Measurements from ENCODE around the gene NEK5.
"Not testable (repeated sequence)": the region's sequence is repeated elsewhere in the genome, so short reads cannot be mapped to it uniquely, and the experiment has no call there.

NEK5 gene

DNA sequence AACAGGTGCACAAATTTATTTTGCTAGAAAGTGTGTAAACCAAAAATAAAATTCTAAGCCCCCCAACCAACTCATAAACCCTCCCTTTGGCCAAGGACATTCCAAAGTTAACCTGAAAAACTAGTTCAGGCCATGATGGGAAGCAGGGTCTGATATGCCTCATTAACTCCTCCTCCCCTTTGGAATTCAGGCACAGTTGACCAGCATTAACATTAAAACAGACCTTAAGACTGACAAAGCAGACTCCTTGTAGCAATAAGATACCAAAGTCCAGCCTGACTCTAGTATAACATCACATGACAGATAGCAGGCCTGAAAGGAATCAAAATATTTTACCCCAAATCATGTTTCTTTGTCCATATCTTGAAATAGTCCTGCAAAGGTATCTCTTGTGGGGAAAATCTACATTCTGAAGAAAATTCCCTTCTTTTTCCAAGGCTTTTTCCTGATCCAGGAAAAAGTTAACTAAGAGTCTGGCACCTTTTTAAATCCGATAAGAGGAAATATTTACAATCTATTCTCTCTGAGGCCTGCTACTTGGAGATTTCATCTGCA lies 19.7 kb downstream of the NEK5 start:
- H3K27me3 ChIP-seq (ENCODE audit: insufficient read depth, low read length, poor library complexity), result peaks cover 12% of the 10 kb centered on the region
- no peak overlapping the region for H3K4me2 ChIP-seq (ENCODE audit: insufficient read depth, low read length)
- no peak overlapping the region for H3K4me3 ChIP-seq (ENCODE audit: low read depth in 1 of 2, low read length in 2 of 2)
- no peaks in the 10 kb centered on the region for H4K20me1 ChIP-seq (ENCODE audit: insufficient read depth, low read length)
- no peak overlapping the region for H3K27ac ChIP-seq (ENCODE audit: low read length)
- no peaks in the 10 kb centered on the region for H3K36me3 ChIP-seq (ENCODE audit: insufficient read depth, low read length)
- DNase-seq, result no peak
- H3K79me2 ChIP-seq (ENCODE audit: insufficient read depth, low read length), result no peaks in the 10 kb centered on the region
- no peak overlapping the region for H3K9ac ChIP-seq (ENCODE audit: low read depth, low read length)
- H3K4me1 ChIP-seq (ENCODE audit: insufficient read depth, low read length), result no peaks in the 10 kb centered on the region
- no peak overlapping the region for H2AFZ ChIP-seq (ENCODE audit: low read depth, low read length)
- H3K9me3 ChIP-seq (ENCODE audit: insufficient read depth, low read length, severe bottlenecking), result no peaks in the 10 kb centered on the region
- no peak for ATAC-seq (ENCODE audit: insufficient read depth, low read depth)
- TF ChIP-seq EZH2 (IDR thresholded peaks at IDR 0.05; ENCODE audit: borderline replicate concordance, low read depth, low read length, severe bottlenecking), result no peak
- TF ChIP-seq, protein P1, sequence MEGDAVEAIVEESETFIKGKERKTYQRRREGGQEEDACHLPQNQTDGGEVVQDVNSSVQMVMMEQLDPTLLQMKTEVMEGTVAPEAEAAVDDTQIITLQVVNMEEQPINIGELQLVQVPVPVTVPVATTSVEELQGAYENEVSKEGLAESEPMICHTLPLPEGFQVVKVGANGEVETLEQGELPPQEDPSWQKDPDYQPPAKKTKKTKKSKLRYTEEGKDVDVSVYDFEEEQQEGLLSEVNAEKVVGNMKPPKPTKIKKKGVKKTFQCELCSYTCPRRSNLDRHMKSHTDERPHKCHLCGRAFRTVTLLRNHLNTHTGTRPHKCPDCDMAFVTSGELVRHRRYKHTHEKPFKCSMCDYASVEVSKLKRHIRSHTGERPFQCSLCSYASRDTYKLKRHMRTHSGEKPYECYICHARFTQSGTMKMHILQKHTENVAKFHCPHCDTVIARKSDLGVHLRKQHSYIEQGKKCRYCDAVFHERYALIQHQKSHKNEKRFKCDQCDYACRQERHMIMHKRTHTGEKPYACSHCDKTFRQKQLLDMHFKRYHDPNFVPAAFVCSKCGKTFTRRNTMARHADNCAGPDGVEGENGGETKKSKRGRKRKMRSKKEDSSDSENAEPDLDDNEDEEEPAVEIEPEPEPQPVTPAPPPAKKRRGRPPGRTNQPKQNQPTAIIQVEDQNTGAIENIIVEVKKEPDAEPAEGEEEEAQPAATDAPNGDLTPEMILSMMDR (IDR thresholded peaks at IDR 0.05; ENCODE audit: borderline replicate concordance, extremely low read depth, low read length, poor library complexity, severe bottlenecking), result no peak

DNA sequence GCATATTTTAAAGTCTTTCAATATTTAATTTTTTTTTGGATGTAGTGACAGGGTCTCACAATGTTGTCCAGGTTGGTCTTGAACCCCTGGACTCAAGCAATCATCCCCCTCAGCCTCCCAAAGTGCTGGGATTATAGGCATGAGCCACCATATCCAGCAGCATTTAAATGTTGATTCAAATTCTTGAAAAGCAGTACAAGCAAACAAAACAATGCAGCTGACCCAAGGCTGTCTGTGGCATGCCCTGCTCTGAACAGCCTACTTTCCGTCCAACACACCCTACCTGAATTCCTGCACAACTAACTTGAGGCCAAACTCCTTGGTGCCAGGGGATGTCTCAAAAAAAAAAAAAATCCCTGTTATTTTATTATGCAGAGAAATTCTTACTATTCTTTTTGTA lies 23.0 kb downstream of the NEK5 start:
- DNase-seq, result no peak
- Histone ChIP-seq H3K4me2 (ENCODE audit: insufficient read depth, low read length) (no peak overlapping the region), H4K20me1 (ENCODE audit: insufficient read depth, low read length) (no peaks in the 10 kb centered on the region), H3K27ac (ENCODE audit: low read length) (no peak overlapping the region), H3K79me2 (ENCODE audit: insufficient read depth, low read length) (no peaks in the 10 kb centered on the region), H3K9ac (ENCODE audit: low read depth, low read length) (no peak overlapping the region), H3K36me3 (ENCODE audit: insufficient read depth, low read length) (no peaks in the 10 kb centered on the region), H2AFZ (ENCODE audit: low read depth, low read length) (no peak overlapping the region), H3K4me3 (ENCODE audit: low read depth in 1 of 2, low read length in 2 of 2) (no peak overlapping the region), H3K4me1 (ENCODE audit: insufficient read depth, low read length) (no peaks in the 10 kb centered on the region), H3K27me3 (ENCODE audit: insufficient read depth, low read length, poor library complexity) (peaks cover 5% of the 10 kb centered on the region), H3K9me3 (ENCODE audit: insufficient read depth, low read length, severe bottlenecking) (no peaks in the 10 kb centered on the region)
- TF ChIP-seq EZH2 (IDR thresholded peaks at IDR 0.05; ENCODE audit: borderline replicate concordance, low read depth, low read length, severe bottlenecking), result no peak
- TF ChIP-seq, protein P1 (IDR thresholded peaks at IDR 0.05; ENCODE audit: borderline replicate concordance, extremely low read depth, low read length, poor library complexity, severe bottlenecking), result no peak
- no peak for ATAC-seq (ENCODE audit: insufficient read depth, low read depth)

DNA sequence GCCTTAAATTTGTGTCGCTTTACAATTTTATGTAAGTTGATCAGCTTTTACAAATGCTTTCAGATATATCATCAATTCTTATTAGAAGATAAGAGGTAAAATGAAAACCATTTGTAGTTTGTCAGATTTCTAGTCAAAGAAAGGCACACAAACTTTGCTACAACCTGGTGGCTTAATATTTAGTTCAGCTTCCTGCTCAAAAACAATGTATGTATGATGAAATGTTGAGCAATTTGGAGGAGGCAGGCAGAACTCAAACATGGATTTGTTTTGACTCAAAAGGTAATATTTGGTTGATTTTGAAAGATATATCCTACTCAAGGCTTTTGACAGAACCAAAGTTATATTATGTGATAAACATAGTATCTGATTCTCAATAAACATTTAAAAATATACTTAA lies 24.2 kb downstream of the NEK5 start:
- ATAC-seq (ENCODE audit: insufficient read depth, low read depth), result no peak
- no peak for TF ChIP-seq EZH2 (IDR thresholded peaks at IDR 0.05; ENCODE audit: borderline replicate concordance, low read depth, low read length, severe bottlenecking)
- TF ChIP-seq, protein P1 (IDR thresholded peaks at IDR 0.05; ENCODE audit: borderline replicate concordance, extremely low read depth, low read length, poor library complexity, severe bottlenecking), result no peak
- Histone ChIP-seq H3K4me1 (ENCODE audit: insufficient read depth, low read length) (no peaks in the 10 kb centered on the region), H3K9ac (ENCODE audit: low read depth, low read length) (no peak overlapping the region), H3K27ac (ENCODE audit: low read length) (no peak overlapping the region), H4K20me1 (ENCODE audit: insufficient read depth, low read length) (no peaks in the 10 kb centered on the region), H3K9me3 (ENCODE audit: insufficient read depth, low read length, severe bottlenecking) (no peaks in the 10 kb centered on the region), H2AFZ (ENCODE audit: low read depth, low read length) (no peak overlapping the region), H3K36me3 (ENCODE audit: insufficient read depth, low read length) (no peaks in the 10 kb centered on the region), H3K4me2 (ENCODE audit: insufficient read depth, low read length) (no peak overlapping the region), H3K4me3 (ENCODE audit: low read depth in 1 of 2, low read length in 2 of 2) (no peak overlapping the region), H3K27me3 (ENCODE audit: insufficient read depth, low read length, poor library complexity) (no peaks in the 10 kb centered on the region), H3K79me2 (ENCODE audit: insufficient read depth, low read length) (no peaks in the 10 kb centered on the region)
- DNase-seq, result no peak

DNA sequence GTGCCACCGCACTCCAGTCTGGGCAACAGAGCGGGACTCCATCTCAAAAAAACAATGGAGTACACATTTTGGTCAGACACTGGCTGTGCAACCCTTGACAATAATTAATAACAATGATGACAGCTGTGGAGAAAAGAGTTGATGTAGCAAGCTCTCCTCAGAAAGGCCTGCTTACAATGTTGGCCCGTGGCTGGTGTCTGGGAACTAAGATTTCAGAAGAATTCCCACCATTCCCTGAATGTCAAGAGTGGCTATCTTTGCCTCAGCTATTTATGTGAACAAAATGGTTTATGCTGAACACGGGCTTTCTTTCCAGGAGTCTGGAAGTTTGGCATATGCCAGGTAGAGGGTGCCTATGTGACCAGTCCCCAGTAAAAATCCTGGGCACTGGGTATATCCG lies 25.5 kb downstream of the NEK5 start:
- no peak overlapping the region for H3K9ac ChIP-seq (ENCODE audit: low read depth, low read length)
- H3K36me3 ChIP-seq (ENCODE audit: insufficient read depth, low read length), result no peaks in the 10 kb centered on the region
- no peak for ATAC-seq (ENCODE audit: insufficient read depth, low read depth)
- H2AFZ ChIP-seq (ENCODE audit: low read depth, low read length), result no peak overlapping the region
- H3K4me3 ChIP-seq (ENCODE audit: low read depth in 1 of 2, low read length in 2 of 2), result no peak overlapping the region
- no peaks in the 10 kb centered on the region for H3K27me3 ChIP-seq (ENCODE audit: insufficient read depth, low read length, poor library complexity)
- H3K4me1 ChIP-seq (ENCODE audit: insufficient read depth, low read length), result no peaks in the 10 kb centered on the region
- H3K4me2 ChIP-seq (ENCODE audit: insufficient read depth, low read length), result no peak overlapping the region
- no peaks in the 10 kb centered on the region for H3K79me2 ChIP-seq (ENCODE audit: insufficient read depth, low read length)
- TF ChIP-seq, protein P1 (IDR thresholded peaks at IDR 0.05; ENCODE audit: borderline replicate concordance, extremely low read depth, low read length, poor library complexity, severe bottlenecking), result no peak
- no peak for TF ChIP-seq EZH2 (IDR thresholded peaks at IDR 0.05; ENCODE audit: borderline replicate concordance, low read depth, low read length, severe bottlenecking)
- no peaks in the 10 kb centered on the region for H3K9me3 ChIP-seq (ENCODE audit: insufficient read depth, low read length, severe bottlenecking)
- H3K27ac ChIP-seq (ENCODE audit: low read length), result no peak overlapping the region
- no peak for DNase-seq
- H4K20me1 ChIP-seq (ENCODE audit: insufficient read depth, low read length), result no peaks in the 10 kb centered on the region

DNA sequence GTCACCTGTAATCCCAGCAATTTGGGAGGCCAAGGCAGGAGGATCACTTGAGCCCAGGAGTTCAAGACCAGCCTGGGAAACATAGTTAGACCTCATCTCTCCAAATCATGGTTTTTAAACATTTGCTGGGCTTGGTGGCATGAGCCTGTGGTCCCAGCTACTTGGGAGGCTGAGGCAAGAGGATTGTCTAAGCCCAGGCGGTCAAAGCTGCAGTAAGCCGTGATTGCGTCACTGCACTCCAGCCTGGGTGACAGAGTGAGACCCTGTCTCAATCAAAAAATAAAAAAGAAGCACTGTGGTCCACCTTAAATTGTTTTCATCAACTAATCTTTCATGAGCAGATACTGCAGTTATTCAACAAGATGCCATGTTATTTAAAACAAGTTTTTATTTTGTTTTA lies 26.4 kb downstream of the NEK5 start:
- H3K79me2 ChIP-seq (ENCODE audit: insufficient read depth, low read length); H3K9me3 ChIP-seq (ENCODE audit: insufficient read depth, low read length, severe bottlenecking); DNase-seq; H3K36me3 ChIP-seq (ENCODE audit: insufficient read depth, low read length); H3K4me1 ChIP-seq (ENCODE audit: insufficient read depth, low read length); H2AFZ ChIP-seq (ENCODE audit: low read depth, low read length); H3K4me3 ChIP-seq (ENCODE audit: low read depth in 1 of 2, low read length in 2 of 2); H3K27me3 ChIP-seq (ENCODE audit: insufficient read depth, low read length, poor library complexity); H3K4me2 ChIP-seq (ENCODE audit: insufficient read depth, low read length); ATAC-seq (ENCODE audit: insufficient read depth, low read depth); H3K27ac ChIP-seq (ENCODE audit: low read length); H4K20me1 ChIP-seq (ENCODE audit: insufficient read depth, low read length); H3K9ac ChIP-seq (ENCODE audit: low read depth, low read length): not testable (repeated sequence)
